ENCODE data around the gene IGF2BP3.
A peak's percentile ranks its signal among the peaks of the same experiment; 100 is the strongest.
"Not testable (repeated sequence)": the region's sequence is repeated elsewhere in the genome, so short reads cannot be mapped to it uniquely, and the experiment has no call there.

IGF2BP3 gene

DNA sequence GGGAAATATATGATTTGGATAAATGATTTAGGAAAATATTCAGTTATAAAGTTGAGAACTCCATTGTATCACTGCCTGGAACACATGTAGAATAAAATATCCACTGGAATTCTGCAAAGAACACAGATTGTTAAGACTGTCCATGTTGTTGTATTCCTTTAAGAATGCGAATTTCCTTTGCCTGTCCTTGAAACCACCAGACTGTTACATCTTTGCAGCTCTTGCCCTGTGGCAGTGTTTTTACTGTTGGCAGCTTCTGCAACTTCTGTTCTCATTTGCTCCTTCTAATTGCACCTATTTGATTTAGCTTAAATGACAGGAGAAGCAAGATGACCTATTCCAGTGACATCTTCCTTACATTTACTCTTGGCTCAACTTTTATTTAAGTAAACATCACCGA, 131.4 kb downstream of the IGF2BP3 start:
- no peak for DNase-seq (ENCODE audit: low spot score)

DNA sequence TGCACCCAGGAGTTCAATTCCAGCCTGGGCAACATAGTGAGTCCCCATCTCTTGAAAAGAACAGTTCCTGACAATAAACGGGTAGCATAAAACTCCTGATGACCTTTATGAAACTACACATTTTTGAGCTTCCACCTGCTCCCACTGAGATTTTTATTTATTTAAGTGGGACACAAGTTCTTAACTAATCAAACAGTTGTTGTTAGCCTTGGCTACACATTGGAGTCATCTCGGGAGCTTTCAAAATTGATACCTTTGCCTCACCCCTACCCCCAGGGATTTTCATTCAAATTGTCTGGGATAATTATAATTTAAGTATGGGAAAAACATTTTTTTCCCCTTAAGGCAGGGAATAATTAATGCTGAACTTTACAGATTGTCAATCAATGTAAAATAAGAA, 131.9 kb downstream of the IGF2BP3 start:
- DNase-seq (ENCODE audit: low spot score), result no peak

DNA sequence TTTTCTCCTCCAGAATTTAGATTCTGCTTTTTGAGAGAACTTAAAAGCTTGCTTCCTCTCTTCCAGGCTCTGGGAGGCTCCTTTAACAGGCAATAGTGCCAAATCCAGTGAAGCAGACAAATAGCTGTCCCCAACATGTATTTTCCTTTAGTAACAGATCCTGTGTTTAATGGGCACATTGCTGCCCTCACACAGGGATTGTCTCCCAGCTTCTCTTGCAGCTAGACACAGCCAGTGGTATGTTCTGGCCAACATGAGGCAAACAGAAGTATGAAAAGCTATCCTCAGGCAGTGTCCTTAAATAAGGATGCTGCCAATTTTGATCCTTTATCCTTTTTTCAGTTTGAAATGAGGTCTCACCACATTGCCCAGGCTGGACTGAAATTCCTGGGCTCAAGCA, 132.9 kb downstream of the IGF2BP3 start:
- no peak for DNase-seq (ENCODE audit: low spot score)

DNA sequence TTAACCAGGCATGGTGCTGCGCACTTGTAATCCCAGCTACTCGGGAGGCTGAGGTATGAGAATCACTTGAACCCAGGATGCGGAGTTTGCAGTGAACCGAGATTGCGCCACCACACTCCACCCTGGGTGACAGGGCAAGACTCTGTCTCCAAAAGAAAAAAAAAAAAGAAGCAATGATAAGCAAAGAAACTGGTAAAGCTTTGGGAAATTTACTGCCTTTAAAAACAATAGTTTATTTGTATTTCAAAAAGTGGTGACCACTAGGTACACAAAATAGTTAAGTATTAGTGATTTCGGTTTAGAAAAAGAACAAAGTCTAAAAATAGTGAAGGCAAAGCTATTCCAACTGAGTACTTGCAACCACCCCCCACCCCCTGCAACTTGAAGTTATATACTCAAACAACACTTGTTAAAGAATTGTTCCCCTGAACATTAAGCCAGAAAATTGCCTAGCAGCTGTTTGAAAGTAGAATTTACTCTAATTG, 133.4 kb downstream of the IGF2BP3 start:
- no peak for DNase-seq (ENCODE audit: low spot score)

DNA sequence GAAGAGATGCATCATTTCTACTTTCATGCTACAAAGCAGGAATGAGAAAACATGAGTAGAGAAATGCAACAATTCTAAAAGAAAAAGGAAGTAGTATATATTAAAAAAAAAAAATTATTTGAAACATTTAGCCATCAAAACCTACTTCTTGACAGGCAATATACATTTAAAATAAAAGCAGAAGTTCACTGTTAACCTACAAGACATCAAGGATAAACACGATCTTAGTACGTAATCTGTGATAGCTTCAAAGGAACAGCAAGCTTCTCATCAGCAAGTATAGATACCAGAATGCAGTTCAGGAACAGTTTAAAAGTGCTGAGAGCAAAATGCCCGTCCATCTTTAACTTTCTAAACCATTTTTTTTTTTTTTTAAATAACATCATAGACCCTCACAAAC, 134.2 kb downstream of the IGF2BP3 start:
- no peak for DNase-seq (ENCODE audit: low spot score)

DNA sequence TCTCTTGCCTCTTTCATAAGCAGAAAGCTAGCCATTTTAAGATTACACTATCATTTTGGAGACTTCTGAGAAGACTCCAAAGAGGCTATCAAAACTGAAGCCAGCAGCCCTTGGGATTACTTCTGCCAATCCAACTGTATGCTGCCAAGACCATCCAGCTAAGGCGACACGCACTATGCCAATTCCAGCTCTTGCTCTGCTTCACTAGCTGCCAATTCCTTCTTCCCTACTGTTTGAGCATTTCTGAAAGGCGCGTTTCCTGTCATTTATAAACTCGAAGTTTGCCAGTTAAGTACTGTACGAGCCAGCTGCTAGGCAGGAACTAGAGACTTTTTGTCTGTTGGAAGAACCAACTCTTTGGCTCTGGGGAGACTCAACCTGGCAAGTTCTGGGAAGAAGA, 134.7 kb downstream of the IGF2BP3 start:
- DNase-seq (ENCODE audit: low spot score), result no peak

DNA sequence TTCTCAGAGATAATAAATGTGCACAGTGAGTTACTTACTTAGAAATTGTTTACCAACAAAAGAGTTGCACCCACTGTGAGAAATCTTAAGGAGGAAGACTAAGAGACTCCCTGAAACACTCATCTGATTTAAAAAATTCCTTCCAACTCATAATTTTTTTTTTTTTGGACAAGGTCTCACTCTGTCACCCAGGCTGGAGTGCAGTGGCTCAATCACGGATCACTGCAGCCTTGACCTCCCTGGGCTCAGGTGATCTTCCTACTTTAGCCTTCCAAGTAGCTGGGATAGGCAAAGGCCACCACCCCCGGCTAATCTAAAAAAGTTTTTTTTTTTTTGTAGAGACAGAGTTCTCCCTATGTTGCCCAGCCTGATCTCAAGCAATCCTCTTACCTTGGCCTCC, 135.2 kb downstream of the IGF2BP3 start:
- no peak for DNase-seq (ENCODE audit: low spot score)

DNA sequence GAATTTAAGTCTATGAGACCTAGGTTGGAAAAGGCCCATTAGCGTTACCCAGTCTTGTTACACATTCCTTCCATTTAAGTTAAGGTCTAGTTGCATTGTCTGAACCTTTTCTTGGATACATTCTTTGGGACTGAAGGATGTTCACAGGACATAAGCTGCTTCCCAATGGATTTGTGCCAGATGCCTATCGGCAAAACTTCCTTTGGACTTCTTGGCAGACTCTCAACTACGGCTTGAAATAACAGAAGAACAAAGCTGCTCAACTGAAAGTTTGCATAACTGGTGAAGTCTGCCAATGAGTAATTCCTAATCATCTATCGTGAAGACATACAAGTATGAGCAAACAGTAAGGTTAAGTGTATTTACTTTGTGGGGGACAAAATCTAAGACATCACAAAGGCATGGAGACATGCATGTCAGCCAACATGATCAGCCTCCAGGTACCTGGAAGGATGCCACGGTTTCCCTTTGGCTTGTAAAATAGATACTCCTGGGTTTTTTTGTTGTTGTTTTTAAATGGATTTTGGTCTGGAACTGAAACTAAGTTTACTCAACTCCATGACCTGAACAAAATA, 135.7 kb downstream of the IGF2BP3 start:
- no peak for DNase-seq (ENCODE audit: low spot score)

DNA sequence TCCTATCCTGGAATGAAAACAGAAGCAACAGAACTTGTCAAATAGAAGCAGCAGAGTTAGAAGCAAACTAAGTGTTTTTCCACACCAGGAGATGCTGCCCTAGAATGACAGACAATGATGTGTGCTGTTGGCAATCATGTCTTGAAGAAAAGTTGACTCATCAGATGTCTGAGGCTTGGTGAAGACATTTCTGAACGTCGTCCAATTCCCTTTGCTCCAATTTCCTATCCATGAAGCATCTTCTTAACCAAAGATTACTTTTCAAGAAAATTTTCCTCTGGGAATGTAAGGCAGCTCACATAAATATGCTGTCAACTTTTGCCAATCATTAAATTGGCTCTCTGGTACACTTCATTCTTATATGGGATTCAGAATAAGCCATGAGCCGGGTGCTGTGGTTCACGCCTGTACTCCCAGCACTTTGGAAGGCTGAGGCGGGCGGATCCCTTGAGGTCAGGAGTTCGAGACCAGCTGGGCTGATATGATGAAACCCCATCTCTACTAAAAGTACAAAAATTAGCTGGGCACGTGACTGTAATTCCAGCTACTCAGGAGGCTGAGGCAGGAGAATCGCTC, 136.5 kb downstream of the IGF2BP3 start:
- no peak for DNase-seq (ENCODE audit: low spot score)

DNA sequence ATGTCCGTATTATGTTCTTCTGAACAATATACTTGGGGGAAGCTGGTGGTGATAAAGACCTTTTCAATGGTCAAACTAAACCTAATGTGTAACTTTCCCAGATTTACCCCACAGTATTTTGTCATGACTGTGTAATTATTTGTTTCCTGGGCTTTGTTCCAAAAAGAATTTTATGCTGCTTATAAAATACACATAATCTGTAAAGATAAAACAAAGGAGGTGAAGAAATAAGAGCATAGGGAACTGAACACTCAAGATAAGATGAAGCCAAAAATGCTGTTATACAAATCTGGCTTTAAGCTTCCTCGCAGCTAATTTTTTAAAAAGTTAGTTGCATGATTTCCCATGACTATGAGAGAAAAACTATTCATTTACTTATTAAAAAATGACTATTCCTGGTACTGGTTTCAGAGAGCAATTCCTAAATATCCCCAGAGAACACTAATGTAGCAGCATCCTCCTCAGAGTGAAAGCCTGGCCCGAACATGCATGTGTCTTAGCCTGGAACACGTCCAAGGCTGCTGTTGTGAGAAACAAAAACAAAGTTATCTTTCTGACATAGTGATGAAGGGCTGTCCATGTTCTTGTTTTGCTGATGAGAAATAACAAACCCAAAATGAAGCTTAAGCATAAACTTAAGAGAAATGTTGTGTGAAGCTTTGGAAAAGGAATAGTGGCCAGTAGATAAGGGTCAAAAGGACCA, 137.2 kb downstream of the IGF2BP3 start:
- DNase-seq (ENCODE audit: low spot score), result no peak

DNA sequence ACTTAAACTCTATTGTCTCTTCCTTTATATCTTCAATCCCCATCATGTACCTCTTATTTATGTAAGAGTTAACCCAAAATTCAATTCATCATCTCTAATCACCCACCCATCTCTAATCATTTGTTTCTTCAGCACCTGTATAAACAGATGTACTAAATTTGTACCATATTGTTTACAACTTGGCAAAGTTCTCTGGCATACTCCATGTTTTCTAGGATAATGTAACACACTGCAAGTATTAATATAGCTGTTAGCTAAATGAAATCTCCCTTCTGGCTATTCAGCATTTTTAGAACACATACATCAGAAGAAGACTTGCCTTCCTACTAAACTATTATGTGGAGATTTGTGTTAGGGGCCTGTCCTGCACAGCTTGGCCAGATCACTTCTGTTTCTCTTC, 138.1 kb downstream of the IGF2BP3 start:
- no peak for DNase-seq (ENCODE audit: low spot score)

DNA sequence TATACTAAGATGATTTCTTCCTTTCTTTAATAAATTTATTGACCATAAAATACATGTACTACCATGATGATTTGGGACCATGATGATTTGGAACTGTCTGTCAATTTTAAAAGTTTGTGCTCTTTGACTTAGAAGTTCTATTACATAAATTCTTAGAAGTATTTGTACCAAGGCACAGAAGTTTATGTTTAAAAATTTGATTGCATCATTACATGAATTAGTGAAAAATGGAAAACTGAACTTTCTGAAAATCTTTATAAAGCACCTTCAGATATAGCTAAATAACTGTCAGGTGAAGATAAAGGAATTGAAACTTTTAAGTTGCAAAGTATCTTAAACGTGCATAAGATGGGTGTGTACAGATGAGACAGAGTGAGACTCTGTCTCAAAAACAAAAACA, 139.2 kb downstream of the IGF2BP3 start:
- no peak for DNase-seq (ENCODE audit: low spot score)

DNA sequence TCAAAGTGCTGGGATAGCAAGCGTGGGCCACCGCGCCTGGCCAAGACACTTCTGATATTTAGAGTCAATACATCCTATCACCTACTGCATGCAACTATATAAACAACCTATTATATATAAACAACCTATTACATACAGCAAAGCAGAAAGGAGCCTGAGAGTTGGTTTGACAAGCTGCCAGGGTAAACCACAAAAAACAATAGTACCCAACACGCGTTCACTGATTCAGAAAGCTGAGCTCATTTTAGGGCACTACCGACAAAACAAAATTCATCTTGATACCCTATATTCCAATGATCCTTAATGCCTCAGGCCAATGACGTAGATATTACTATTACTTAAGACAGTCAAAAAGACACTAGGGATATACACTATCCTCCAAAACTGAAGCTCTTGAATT, 154.9 kb downstream of the IGF2BP3 start:
- no peak for DNase-seq (ENCODE audit: low spot score)

DNA sequence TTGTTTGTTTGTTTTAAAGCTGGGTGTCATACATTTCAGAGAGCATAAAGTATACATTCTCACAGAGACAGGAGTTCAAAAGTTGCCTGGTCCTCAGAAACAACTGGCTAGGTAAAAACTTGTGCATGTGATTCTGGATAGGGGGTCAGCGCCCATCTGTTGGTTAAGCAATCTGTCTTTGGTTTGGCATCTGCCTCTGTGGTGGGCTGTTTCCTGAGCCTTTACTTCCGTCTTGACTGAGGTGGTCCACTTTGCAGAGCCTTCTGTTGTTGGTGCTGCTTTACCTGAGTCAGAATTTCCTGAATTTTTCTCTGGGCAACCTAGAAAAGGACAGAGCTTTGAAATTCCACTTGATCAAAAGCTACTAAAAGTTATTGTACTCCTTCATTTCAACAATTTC, 158.2 kb downstream of the IGF2BP3 start:
- DNase-seq (ENCODE audit: low spot score), result not testable (repeated sequence)

DNA sequence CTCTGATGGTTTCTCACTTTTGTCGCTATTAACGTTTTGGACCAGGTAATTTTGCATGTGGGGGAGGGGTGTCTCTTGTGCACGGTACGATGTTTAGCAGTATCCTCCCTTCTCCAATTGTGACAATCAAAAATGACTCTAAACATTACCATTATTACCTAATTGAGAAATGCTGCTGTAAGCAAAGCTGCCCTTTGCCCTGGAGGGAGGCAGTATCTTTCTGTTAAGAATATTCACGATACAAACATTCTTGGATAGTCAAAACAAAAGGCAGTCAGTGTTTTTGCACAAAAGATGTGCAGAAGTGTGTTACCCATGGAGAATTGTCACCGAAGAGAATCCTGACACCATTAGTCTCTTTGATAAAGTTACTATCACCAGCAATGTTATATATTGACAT, 161.5 kb downstream of the IGF2BP3 start:
- no peak for DNase-seq (ENCODE audit: low spot score)

DNA sequence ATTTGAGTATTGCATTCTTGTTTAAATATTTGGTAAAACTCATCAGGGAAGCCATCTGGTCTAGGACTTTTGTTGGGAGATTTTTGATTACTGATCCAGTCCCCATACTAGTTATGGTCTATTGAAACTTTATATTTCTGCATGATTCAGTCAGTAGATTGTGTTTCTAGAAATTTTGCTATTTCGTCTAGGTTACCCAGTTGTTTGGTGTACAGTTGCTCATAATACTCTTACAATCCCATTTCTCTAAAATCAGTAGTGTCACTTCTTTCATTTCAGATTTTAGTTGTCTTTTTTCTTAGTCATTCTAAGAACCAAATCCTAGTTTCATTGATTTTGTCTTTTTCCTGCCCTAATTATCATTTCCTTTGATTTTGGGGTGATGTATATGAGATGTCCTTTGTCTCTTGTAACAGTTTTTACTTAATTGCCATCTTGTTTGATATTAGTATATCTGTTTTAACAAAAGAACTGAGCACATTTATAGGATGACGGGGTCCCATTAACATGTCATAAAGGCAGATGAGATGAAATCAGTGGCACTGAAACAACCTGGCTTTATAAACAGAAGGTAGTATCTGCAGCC, 163.3 kb downstream of the IGF2BP3 start:
- DNase-seq (ENCODE audit: low spot score), result no peak

DNA sequence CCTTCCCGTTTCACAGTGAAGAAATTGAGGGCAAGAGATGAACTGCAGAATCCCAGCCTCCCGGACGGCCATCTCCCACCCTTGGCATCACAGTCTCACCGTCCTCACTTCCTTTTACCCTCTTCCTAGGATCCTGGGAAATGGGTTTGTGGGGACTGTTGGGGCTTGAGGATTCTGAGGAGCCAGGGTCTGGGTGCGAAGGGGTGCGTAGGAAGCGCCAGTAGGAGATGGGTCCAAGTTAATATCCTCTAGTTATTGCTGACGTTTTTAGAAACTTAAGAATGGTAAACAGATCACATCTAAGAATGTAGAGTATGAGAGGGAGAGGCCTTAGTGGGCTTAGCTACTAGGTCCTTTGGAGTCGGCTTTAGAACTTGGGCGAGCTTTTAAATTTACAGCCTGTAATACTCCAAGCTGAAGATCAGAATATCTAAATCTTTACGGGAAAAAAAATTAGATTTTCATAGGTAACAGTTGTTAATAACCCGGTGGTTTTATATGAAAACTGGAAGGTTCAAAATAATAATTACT, 170.5 kb downstream of the IGF2BP3 start:
- no peak for DNase-seq (ENCODE audit: low spot score)

DNA sequence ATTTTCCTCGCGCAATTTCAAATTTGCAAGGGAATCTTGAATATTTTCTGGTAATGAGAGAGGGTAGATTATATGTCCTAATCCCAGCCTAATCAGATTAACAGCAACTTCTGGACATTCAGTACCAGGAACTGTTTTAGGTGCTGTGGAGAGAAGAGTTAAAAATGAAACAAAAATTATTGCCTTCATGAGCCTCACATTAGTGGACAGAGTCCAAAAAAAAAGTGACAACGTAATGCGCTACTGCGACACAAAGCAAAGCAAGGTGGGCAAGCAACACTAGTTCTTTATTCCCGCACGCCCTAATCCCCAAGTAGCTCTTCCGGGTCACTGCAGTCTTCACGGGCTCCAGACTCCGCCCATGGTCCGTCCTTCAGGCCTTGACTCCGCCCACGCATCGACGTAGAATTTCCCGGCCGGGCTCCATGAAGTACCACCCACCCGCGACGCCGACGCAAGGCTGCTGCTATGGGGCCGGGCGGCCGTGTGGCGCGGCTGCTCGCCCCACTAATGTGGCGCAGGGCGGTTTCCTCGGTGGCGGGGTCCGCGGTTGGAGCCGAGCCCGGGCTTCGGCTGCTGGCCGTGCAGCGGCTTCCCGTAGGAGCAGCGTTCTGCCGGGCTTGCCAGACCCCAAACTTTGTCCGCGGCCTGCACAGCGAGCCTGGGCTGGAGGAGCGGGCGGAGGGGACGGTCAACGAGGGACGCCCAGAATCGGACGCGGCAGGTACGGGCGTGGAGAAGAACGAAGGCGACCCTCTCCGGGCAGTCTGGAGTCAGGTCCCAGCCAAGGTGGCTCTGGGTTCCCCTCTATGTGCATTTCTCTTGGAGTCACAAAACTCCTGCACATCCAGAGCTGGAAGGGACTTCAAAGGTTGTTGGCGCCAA, 171.2 kb downstream of the IGF2BP3 start, which contains the start of gene MALSU1:
Gene MALSU1 (plus strand): TSS at position 455 of the 885 bp plus-strand sequence. CDS start 14 bp downstream, at position 469.
- DNase-seq (ENCODE audit: low spot score), result peak; percentile 97

DNA sequence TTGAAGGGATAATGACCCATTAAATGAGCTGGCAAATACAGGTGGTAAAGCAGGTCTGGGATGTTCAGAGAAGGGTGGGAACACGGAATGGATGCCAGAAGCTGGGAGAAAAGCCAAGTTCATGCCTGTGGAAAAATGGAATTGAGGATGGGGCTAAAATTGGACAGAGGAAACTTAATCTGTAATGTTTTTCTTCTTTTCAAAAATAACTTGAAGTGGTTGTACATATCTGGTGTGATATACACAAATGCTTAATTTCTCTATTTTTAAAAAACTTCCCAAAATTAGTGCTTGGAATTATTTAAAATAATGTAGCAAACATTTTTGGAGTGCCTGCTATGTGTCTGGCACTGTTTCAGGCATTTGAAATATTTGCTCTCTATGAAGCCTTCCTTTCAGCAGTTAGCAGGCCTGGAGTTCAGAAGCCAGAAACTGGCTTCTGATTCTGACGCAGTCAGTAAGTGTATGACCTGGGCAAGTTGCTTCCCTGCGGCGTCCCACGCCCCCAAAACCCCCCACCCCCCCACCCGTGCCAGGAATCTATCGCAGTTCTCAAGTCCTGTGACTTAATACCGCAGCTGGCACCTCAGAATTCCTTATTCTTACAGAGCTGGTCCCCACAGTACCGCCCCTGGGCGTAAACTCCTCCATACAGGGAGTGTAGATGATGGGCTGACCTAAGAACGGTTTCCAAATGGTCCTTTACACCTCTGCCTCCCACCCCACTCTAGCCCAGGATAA, 172.0 kb downstream of the IGF2BP3 start:
- no peak for DNase-seq (ENCODE audit: low spot score)

DNA sequence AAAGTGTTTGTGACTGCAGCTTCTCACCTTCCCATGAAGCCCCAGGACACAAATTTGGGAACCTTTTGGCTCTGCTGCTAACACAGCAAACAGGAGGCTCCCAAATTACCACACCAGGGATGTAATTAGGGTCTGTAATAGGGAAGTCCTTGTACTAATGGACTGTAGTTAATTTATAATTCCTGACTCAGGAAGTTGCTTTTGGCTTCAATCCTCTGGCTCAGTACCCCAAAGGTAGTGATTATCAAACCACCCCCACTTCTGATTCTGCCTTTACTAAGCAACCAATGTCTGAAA, 174.9 kb downstream of the IGF2BP3 start:
- DNase-seq (ENCODE audit: low spot score), result no peak
